ENCODE results near the gene DHRS9.

DHRS9 gene

DNA sequence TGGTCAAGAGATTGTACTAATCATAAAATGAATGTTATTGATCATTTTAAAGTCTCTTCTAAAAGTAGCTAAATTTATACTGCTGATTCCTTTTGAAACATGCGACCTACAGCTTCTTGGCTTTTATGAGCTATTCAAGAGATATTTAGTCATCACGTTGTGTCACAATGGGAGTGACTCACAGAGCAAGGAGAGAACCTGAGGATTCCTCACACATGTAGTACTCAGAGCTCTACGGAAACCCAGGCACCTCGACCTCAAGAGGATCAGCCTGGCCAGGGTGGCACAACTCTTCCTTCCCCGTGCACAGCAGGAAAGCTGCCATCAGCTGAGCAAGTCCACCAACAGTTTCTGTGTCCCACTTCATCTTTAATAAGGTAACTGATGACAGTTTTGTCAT lies at the start of gene DHRS9:
TSS of gene DHRS9 (plus strand) at position 223 of the 400 bp plus-strand sequence. CDS start 12,019 bp downstream, outside the sequence.
- no peak within 1 kb of the TSS for H3K4me3 ChIP-seq (ENCODE audit: low read depth, low read length)
- TF ChIP-seq, protein P1, sequence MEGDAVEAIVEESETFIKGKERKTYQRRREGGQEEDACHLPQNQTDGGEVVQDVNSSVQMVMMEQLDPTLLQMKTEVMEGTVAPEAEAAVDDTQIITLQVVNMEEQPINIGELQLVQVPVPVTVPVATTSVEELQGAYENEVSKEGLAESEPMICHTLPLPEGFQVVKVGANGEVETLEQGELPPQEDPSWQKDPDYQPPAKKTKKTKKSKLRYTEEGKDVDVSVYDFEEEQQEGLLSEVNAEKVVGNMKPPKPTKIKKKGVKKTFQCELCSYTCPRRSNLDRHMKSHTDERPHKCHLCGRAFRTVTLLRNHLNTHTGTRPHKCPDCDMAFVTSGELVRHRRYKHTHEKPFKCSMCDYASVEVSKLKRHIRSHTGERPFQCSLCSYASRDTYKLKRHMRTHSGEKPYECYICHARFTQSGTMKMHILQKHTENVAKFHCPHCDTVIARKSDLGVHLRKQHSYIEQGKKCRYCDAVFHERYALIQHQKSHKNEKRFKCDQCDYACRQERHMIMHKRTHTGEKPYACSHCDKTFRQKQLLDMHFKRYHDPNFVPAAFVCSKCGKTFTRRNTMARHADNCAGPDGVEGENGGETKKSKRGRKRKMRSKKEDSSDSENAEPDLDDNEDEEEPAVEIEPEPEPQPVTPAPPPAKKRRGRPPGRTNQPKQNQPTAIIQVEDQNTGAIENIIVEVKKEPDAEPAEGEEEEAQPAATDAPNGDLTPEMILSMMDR (IDR thresholded peaks at IDR 0.05; ENCODE audit: borderline replicate concordance, insufficient read depth, low read depth, low read length) = no peak

DNA sequence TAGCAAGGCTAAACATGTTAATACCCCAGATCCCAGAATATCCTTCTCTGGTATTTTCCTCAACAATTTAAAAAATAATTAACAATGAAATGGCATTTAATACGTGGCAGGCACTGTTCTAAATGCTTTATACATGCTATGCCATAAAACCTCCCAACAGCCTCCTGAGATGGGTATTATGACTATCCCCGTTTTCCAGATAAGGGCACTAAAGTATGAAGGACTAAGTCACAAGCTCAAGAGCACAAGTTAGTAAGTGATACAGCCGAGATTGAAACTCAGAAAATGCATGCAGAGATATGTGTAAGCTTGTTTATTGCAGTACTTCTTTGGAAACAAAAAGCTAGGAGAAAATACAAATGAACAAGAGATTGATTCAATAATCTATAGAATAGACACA lies 46.2 kb upstream of the DHRS9 start:
- TF ChIP-seq, protein P1 (IDR thresholded peaks at IDR 0.05; ENCODE audit: borderline replicate concordance, insufficient read depth, low read depth, low read length) = no peak
- H3K4me3 ChIP-seq (ENCODE audit: low read depth, low read length) = no peak overlapping the region

DNA sequence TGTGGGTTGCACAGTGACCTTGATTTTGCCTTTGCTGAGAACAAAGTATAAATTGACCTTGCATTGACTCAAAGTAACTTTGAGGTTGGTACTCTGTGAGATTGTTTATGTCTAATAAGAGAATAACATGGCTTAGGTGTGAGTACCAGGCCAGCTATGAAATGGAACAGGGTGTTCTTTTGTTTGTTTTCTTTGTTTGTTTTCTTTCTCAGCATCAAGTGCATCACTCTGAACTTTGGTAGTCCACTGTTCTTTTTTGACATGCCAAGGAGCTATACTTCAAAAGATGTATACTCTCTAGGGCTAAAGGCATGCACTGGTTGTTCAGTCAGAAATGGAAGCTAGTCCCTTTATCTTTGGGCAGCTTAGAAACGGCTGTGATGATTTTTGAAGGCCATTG lies 43.3 kb upstream of the DHRS9 start:
- H3K4me3 ChIP-seq (ENCODE audit: low read depth, low read length) = no peak overlapping the region
- TF ChIP-seq, protein P1 (IDR thresholded peaks at IDR 0.05; ENCODE audit: borderline replicate concordance, insufficient read depth, low read depth, low read length) = no peak

DNA sequence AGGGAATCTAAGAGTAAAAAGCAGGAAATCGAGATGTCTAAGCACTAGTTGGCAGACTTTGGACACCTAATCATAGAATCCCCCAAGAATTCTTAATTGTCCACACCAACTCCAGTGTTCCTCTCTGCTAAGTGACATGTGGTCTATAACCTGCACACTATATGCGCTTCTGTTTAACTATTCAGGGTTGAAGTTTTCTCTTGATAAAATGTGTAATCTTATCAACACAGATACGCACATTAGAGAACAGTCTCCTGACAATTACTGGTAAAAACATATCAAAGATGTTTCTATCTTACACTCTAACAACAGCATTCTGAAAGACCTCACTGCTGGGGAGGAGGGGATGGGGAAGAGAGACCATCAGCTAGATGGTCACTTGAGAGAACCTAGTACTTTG lies 42.1 kb upstream of the DHRS9 start:
- TF ChIP-seq, protein P1 (IDR thresholded peaks at IDR 0.05; ENCODE audit: borderline replicate concordance, insufficient read depth, low read depth, low read length) = no peak
- no peak overlapping the region for H3K4me3 ChIP-seq (ENCODE audit: low read depth, low read length)

DNA sequence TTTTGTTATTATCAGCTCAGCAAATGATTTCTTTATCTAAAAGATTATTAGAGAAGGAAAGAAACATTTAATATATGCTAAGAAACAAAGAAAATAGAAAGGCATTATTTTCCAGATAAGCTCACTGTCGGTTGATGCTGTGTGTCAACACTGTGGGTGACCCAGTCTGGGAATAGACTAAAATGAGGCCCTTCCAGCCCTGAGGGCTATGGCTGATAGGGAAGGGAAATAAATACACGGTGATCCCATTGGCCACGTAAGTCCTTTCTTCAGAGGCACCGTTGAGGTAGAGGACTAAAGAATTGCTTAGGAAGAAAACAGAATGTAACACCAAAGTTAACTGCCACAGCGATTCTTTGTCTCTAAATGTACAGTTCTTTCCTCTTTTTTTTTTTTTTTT lies 40.0 kb upstream of the DHRS9 start:
- no peak overlapping the region for H3K4me3 ChIP-seq (ENCODE audit: low read depth, low read length)
- TF ChIP-seq, protein P1 (IDR thresholded peaks at IDR 0.05; ENCODE audit: borderline replicate concordance, insufficient read depth, low read depth, low read length) = no peak

DNA sequence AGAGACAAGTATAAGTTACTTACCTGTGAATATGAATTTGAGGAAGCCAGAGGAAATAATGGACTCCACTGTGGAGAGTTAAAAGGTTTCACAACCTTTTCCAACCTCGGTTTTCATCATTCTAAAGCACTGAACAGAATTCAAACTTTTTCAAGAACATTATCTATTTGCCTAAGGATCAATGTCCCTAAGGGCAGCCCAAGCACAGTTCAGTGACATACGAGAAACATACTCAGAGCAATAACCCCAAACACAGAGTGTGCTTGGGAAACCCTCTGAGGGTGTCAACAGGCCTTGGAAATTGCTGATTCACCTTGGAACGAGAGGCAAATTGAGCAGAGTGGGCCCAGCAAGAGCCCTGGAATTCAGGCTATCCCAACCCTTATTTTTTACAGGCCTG lies 38.2 kb upstream of the DHRS9 start, which contains the start of gene ABCB11:
TSS of gene ABCB11 (minus strand) at position 123 of the 400 bp plus-strand sequence. CDS start 13,199 bp downstream, outside the sequence.
- no peak within 1 kb of the TSS for H3K4me3 ChIP-seq (ENCODE audit: low read depth, low read length)
- TF ChIP-seq, protein P1 (IDR thresholded peaks at IDR 0.05; ENCODE audit: borderline replicate concordance, insufficient read depth, low read depth, low read length) = no peak

DNA sequence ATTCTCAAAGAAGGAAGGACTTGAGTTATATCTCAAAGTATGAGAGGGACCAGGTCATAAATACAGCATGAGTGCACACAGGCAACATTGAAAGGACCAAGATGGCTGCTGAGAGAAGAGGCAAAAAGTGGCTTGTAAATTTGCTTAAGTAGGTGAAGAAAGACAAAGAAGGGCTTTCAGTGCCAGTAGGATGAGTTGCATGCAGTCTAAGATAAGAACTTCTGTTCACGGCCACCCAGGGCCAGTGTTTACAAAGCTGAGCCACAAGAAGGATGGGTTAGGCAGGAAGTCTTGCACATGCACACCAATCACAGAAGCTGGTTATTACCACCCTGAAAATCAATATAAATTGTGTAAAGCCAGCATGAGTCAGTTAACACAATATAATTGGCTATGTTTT lies 35.1 kb upstream of the DHRS9 start:
- no peak overlapping the region for H3K4me3 ChIP-seq (ENCODE audit: low read depth, low read length)
- TF ChIP-seq, protein P1 (IDR thresholded peaks at IDR 0.05; ENCODE audit: borderline replicate concordance, insufficient read depth, low read depth, low read length) = no peak
